H1 (cell line): ENCODE results near the gene ACMSD. TPM values are rescaled to one million over a fixed set of nuclear protein-coding genes. Genes with fewer than 3 reads are reported as not detected.

Source experiments
- CTCF ChIA-PET: fragments of 300-600 bp; sonication (Branson Sonifier 250); formaldehyde crosslinking; loops from one replicate; lab custom pipeline; 2021; ENCODE audit not compliant: partially characterized antibody; lab: Charles Lee
- POLR2A ChIA-PET: fragments of 300-600 bp; sonication (Branson Sonifier 250); formaldehyde crosslinking; loops from one replicate; lab custom pipeline; 2021; ENCODE audit warnings: inconsistent platforms; ENCODE audit not compliant: partially characterized antibody; lab: Charles Lee
- DNase-seq, 2 experiments: peaks; one replicate each; pipeline versions ENCODE4 v3.0.0 to v3.0.0-alpha.2; 2010 to 2022; ENCODE audit warnings: low spot score in 2 of 2, low read depth in 1 of 2, mixed read lengths in 1 of 2
- FAIRE-seq: peaks from 2 replicates; lab custom pipeline; 2011; peaks lifted over from hg19 to GRCh38; lab: Jason Lieb, UNC
- H2AFZ ChIP-seq: 2 replicates; pipeline ENCODE4 v1.8.1; 2012; ENCODE audit warnings: low read length, inconsistent platforms
- H2AK5ac ChIP-seq: 2 replicates; pipeline ENCODE4 v1.6.1; 2013; ENCODE audit warnings: low read depth, low read length
- H2BK120ac ChIP-seq: replicated peaks from 2 replicates; pipeline ENCODE3; 2013; ENCODE audit warnings: low read depth, low read length, inconsistent platforms
- H2BK12ac ChIP-seq: 2 replicates; pipeline ENCODE4 v1.6.1; 2013; ENCODE audit warnings: low read depth, low read length
- H2BK15ac ChIP-seq: 2 replicates; pipeline ENCODE4 v1.6.1; 2013; ENCODE audit warnings: low read length
- H2BK20ac ChIP-seq: 2 replicates; pipeline ENCODE4 v1.6.1; 2013; ENCODE audit warnings: low read length
- H2BK5ac ChIP-seq: 2 replicates; pipeline ENCODE4 v1.6.1; 2013; ENCODE audit warnings: low read depth, low read length
- H3K14ac ChIP-seq: 2 replicates; pipeline ENCODE4 v1.6.1; 2013; ENCODE audit warnings: inconsistent platforms; ENCODE audit not compliant: insufficient read length
- H3K18ac ChIP-seq: 2 replicates; pipeline ENCODE4 v1.6.1; 2013; ENCODE audit warnings: low read length; ENCODE audit errors: extremely low read depth
- H3K23ac ChIP-seq: 2 replicates; pipeline ENCODE4 v1.6.1; 2013; ENCODE audit warnings: inconsistent platforms; ENCODE audit not compliant: insufficient read length
- H3K23me2 ChIP-seq: 2 replicates; pipeline ENCODE4 v1.6.1; 2013; ENCODE audit warnings: low read depth, low read length
- H3K27ac ChIP-seq: 2 replicates; pipeline ENCODE4 v1.6.1; 2011; ENCODE audit warnings: low read depth, low read length, inconsistent platforms
- H3K27me3 ChIP-seq, 4 experiments: replicated peaks in 1 of 4; 1 replicate in 1 of 4; 2 replicates in 3 of 4; pipeline versions ENCODE4 v1.6.1 to v1.8.1; 2011 to 2013; ENCODE audit warnings: low read length in 3 of 4, mild to moderate bottlenecking in 3 of 4, inconsistent platforms in 2 of 4, mixed read lengths in 2 of 4, moderate library complexity in 1 of 4; ENCODE audit not compliant: control insufficient read depth in 3 of 4, insufficient read depth in 3 of 4; ENCODE audit errors: extremely low read depth in 1 of 4
- H3K36me3 ChIP-seq, 4 experiments: 2 replicates each; pipeline versions ENCODE4 v1.6.1 to v1.8.1; 2011 to 2013; ENCODE audit warnings: mild to moderate bottlenecking in 4 of 4, low read length in 3 of 4, moderate library complexity in 2 of 4, control low read depth in 1 of 4, inconsistent platforms in 1 of 4; ENCODE audit not compliant: insufficient read depth in 4 of 4, control insufficient read depth in 2 of 4
- H3K4ac ChIP-seq: replicated peaks from 2 replicates; pipeline ENCODE3; 2013; ENCODE audit warnings: low read length, low read depth, mixed read lengths, inconsistent platforms; ENCODE audit not compliant: insufficient read length
- H3K4me1 ChIP-seq, 4 experiments: replicated peaks in 1 of 4; 1 replicate in 1 of 4; 2 replicates in 3 of 4; pipeline versions ENCODE4 v1.6.1 to v1.8.1; 2011 to 2013; ENCODE audit warnings: low read length in 3 of 4, inconsistent platforms in 2 of 4, mixed read lengths in 1 of 4; ENCODE audit not compliant: insufficient read depth in 4 of 4, control insufficient read depth in 3 of 4
- H3K4me2 ChIP-seq, 2 experiments: 2 replicates each; pipeline versions ENCODE4 v1.6.1 to v1.8.1; 2011 to 2013; ENCODE audit warnings: low read depth in 2 of 2, low read length in 2 of 2, control low read depth in 1 of 2, inconsistent platforms in 1 of 2, mild to moderate bottlenecking in 1 of 2; ENCODE audit not compliant: insufficient read depth in 1 of 2
- H3K4me3 ChIP-seq, 4 experiments: fragments of 200-600, 300-600 bp in 1 of 4; sonication (generic), shearing (Covaris generic), sonication (Bioruptor Twin) in 1 of 4; 2 replicates each; pipeline versions ENCODE4 v1.5.1 to v1.8.1; 2011 to 2016; ENCODE audit warnings: low read length in 4 of 4, low read depth in 3 of 4, control low read depth in 2 of 4, inconsistent platforms in 2 of 4, mild to moderate bottlenecking in 2 of 4, mixed read lengths in 1 of 4, moderate library complexity in 1 of 4; ENCODE audit not compliant: insufficient read depth in 2 of 4; ENCODE audit errors: extremely low read depth in 1 of 4
- H3K56ac ChIP-seq: replicated peaks from 2 replicates; pipeline ENCODE3; 2013; ENCODE audit warnings: low read depth, mild to moderate bottlenecking, mixed read lengths, low read length, inconsistent platforms; ENCODE audit not compliant: insufficient read length
- H3K79me1 ChIP-seq: 2 replicates; pipeline ENCODE4 v1.6.1; 2013; ENCODE audit warnings: low read depth, low read length, control low read depth
- H3K79me2 ChIP-seq, 2 experiments: 2 replicates each; pipeline versions ENCODE4 v1.6.1 to v1.8.1; 2012 to 2013; ENCODE audit warnings: low read length in 2 of 2, mild to moderate bottlenecking in 2 of 2, inconsistent platforms in 1 of 2; ENCODE audit not compliant: insufficient read depth in 2 of 2, control insufficient read depth in 1 of 2
- H3K9ac ChIP-seq, 4 experiments: replicated peaks in 1 of 4; 1 replicate in 1 of 4; 2 replicates in 3 of 4; pipeline versions ENCODE4 v1.6.1 to v1.8.1; 2011 to 2013; ENCODE audit warnings: low read depth in 3 of 4, low read length in 3 of 4, control low read depth in 2 of 4, mild to moderate bottlenecking in 2 of 4, moderate library complexity in 2 of 4, inconsistent platforms in 1 of 4; ENCODE audit errors: extremely low read depth in 1 of 4
- H3K9me3 ChIP-seq, 2 experiments: 2 replicates each; pipeline versions ENCODE4 v1.6.1 to v1.8.1; 2012 to 2013; ENCODE audit warnings: mild to moderate bottlenecking in 2 of 2, moderate library complexity in 2 of 2, control low read depth in 1 of 2, inconsistent platforms in 1 of 2, low read depth in 1 of 2, low read length in 1 of 2, mixed read lengths in 1 of 2; ENCODE audit not compliant: insufficient read depth in 2 of 2
- H4K20me1 ChIP-seq, 2 experiments: replicated peaks in 1 of 2; 2 replicates each; pipeline versions ENCODE3 to v1.8.1; 2011 to 2013; ENCODE audit warnings: inconsistent platforms in 2 of 2, low read length in 2 of 2, mild to moderate bottlenecking in 1 of 2; ENCODE audit not compliant: insufficient read depth in 2 of 2, control insufficient read depth in 1 of 2
- H4K5ac ChIP-seq: 2 replicates; pipeline ENCODE4 v1.6.1; 2013; ENCODE audit warnings: low read length, low read depth, mixed read lengths, inconsistent platforms; ENCODE audit not compliant: insufficient read length
- H4K8ac ChIP-seq: 2 replicates; pipeline ENCODE4 v1.8.0; 2013; ENCODE audit warnings: mild to moderate bottlenecking, moderate library complexity, low read length, inconsistent platforms; ENCODE audit not compliant: insufficient read depth; ENCODE audit errors: extremely low read depth
- H4K91ac ChIP-seq: replicated peaks from 2 replicates; pipeline ENCODE3; 2013; ENCODE audit warnings: low read length, mixed read lengths, inconsistent platforms; ENCODE audit not compliant: insufficient read length
- CREB1 ChIP-seq: IDR thresholded peaks from 2 replicates; pipeline ENCODE4 v1.6.1; 2012; ENCODE audit warnings: inconsistent platforms
- MAFK ChIP-seq: IDR thresholded peaks from 2 replicates; pipeline ENCODE4 v1.6.1; 2012; ENCODE audit warnings: low read depth, mild to moderate bottlenecking, improper control_type of control experiment, low read length
- WGBS, 2 experiments: shearing (Covaris generic) in 1 of 2; methylation state at CpG; one replicate each; pipeline versions ENCODE4 v1.1.6 to v1.1.7; 2013 to 2015; ENCODE audit warnings: low lambda C conversion rate in 2 of 2, mixed read lengths in 2 of 2, inconsistent platforms in 1 of 2, low coverage in 1 of 2, missing lambda C conversion rate in 1 of 2; ENCODE audit not compliant: insufficient replicate concordance in 2 of 2, insufficient coverage in 1 of 2, insufficient read length in 1 of 2; ENCODE audit errors: extremely low coverage in 1 of 2, missing lambda C conversion rate in 1 of 2; 5-methylcytosine and 5-hydroxymethylcytosine counted together
- polyA plus RNA-seq, 7 experiments: library from polyadenylated mRNA; depleted of rRNA in 3 of 7; stranded (reverse) in 5 of 7; unstranded in 2 of 7; fragments of >200 nt in 5 of 7; fragments of 200-250 nt in 2 of 7; gene quantifications; 1 replicate in 5 of 7; 2 replicates in 1 of 7; 4 replicates in 1 of 7; pipeline versions ENCODE4 v1.2.1 to v1.2.3, GENCODE V29; 2011 to 2013; ENCODE audit warnings: missing spikeins in 2 of 7, mixed read lengths in 2 of 7
- total RNA-seq: library from RNA; stranded (reverse); fragmentation: NEBNext Ultra II Directional; extraction: Animal tissue kit (Norgen Biotek cat#: 25700); gene quantifications from 2 replicates; pipeline ENCODE4 v1.2.1, GENCODE V29; 2021
- TF ChIP-seq, protein P1 (sequence below): IDR thresholded peaks from 2 replicates; pipeline ENCODE4 v1.6.1; 2012; ENCODE audit warnings: low read length, inconsistent platforms
- TF ChIP-seq, protein P2 (sequence below): IDR thresholded peaks from 2 replicates; pipeline ENCODE4 v1.6.1; 2012; ENCODE audit warnings: inconsistent platforms

The ACMSD gene
- total and polyA plus RNA-seq, 2 of the 8 experiments (the other 6 are each of a cell fraction or from before 2014, with no cell fraction given) = not detected

DNA sequence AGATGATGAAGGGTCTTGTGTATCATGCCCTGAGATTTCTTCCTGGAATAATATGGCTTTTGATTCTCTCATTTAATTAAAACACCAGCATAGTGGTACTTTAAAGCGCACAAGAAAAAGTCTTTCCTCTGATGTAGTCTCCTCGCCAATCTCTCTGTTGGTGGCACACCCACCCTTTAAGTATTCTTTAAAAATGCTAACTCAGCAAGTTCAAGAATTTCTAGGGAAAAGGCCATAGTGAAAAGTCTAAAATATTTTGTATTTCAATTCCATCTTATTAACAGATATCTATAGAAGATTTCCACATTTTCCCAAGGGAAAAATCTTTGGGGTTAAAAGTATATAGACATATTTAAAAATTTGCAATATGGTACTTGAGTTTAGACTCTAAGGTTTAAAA, 34.7 kb downstream of the ACMSD start:
- Histone ChIP-seq H3K4ac (no peak overlapping the region), H3K23me2 (no peaks in the 10 kb centered on the region; the same call in 1 of the 2 replicates), H3K79me2 (no peaks in the 10 kb centered on the region), H4K20me1 (no peaks in the 10 kb centered on the region)
- DNase-seq = no peak
- TF ChIP-seq CREB1 (no peak), MAFK (peak; percentile 93)
- TF ChIP-seq, protein P1, sequence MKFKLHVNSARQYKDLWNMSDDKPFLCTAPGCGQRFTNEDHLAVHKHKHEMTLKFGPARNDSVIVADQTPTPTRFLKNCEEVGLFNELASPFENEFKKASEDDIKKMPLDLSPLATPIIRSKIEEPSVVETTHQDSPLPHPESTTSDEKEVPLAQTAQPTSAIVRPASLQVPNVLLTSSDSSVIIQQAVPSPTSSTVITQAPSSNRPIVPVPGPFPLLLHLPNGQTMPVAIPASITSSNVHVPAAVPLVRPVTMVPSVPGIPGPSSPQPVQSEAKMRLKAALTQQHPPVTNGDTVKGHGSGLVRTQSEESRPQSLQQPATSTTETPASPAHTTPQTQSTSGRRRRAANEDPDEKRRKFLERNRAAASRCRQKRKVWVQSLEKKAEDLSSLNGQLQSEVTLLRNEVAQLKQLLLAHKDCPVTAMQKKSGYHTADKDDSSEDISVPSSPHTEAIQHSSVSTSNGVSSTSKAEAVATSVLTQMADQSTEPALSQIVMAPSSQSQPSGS = no peak
- TF ChIP-seq, protein P2, sequence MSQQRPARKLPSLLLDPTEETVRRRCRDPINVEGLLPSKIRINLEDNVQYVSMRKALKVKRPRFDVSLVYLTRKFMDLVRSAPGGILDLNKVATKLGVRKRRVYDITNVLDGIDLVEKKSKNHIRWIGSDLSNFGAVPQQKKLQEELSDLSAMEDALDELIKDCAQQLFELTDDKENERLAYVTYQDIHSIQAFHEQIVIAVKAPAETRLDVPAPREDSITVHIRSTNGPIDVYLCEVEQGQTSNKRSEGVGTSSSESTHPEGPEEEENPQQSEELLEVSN = no peak
- TF ChIP-seq, all 59 proteins: peak for 1
- Histone ChIP-seq H3K4me3 (no peak overlapping the region), H2BK120ac (no peak overlapping the region), H2AK5ac (no peak overlapping the region), H2AFZ (no peak overlapping the region), H3K36me3 (no peaks in the 10 kb centered on the region), H3K14ac (no peak overlapping the region), H3K18ac (no peak overlapping the region), H3K27me3 (no peaks in the 10 kb centered on the region), H4K8ac (no peak overlapping the region), H3K9me3 (no peaks in the 10 kb centered on the region), H4K91ac (no peak overlapping the region), H2BK15ac (no peak overlapping the region), H2BK20ac (no peak overlapping the region), H3K56ac (no peak overlapping the region), H3K4me2 (no peak overlapping the region), H3K79me1 (no peaks in the 10 kb centered on the region), H3K9ac (no peak overlapping the region), H3K4me1 (no peaks in the 10 kb centered on the region), H2BK12ac (no peak overlapping the region), H4K5ac (no peak overlapping the region), H3K27ac (no peak overlapping the region), H3K23ac (no peak overlapping the region), H2BK5ac (no peak overlapping the region)
- no peak for FAIRE-seq
- POLR2A ChIA-PET = no interaction called here
- CTCF ChIA-PET = no interaction called here
- WGBS, 2 experiments = 93% methylated on average over 2 of the region's 2 CpGs; no CpG with 5 or more reads in 1 of the 2 experiments
